GM21390 (cell line): ENCODE measurements around the gene ABO.
"Not testable (repeated sequence)": the region's sequence is repeated elsewhere in the genome, so short reads cannot be mapped to it uniquely, and the experiment has no call there.

Experiments used
- ATAC-seq: cut with Tn5 transposase; IDR thresholded peaks from one replicate; pipeline ENCODE4 v1.9.1; 2021; ENCODE audit not compliant: unreplicated experiment

Gene ABO

DNA sequence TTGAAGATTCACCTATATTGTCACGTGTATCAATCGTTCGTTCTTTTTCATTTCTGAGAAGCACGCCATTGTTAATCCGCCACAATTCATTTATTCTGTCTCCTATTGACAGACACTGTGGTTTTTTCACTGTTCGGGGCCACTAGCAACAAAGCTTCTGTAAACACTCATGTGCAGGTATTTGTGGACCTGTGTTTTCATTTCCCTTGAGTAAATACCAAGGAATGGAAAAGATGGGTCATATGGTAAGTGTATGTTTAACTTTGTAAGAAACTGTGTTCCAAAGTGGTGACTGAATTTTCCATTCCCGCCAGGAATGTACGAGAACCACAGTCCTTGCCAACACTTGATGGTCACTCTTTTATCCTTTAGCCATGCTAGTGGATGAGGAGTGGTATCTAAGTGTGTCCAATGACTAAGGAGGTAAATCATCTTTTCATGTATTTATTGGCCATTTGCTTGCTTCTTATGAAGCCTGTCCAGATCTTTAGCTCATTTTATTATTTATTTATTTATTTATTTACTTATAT, 10.7 kb downstream of the ABO start:
- ATAC-seq, result no peak

DNA sequence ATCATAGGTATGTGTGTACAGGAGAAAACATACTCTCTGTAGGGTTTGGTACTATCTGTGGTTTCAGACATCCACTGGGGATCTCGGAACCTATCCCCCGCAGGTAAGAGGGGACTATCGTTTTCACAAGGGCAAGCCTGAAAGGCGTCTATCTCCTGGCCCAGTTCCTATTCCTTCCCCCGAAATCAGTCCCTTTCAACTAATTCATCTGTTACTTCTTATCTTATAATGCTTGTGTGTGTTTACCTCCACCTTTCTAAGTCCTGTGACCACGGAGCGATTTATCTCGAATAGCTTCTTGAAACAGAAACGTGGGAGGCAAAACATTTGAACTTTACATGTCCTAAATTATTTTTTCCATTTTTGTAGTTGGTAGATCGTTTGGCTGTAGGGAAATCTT, 11.4 kb downstream of the ABO start:
- ATAC-seq, result no peak

DNA sequence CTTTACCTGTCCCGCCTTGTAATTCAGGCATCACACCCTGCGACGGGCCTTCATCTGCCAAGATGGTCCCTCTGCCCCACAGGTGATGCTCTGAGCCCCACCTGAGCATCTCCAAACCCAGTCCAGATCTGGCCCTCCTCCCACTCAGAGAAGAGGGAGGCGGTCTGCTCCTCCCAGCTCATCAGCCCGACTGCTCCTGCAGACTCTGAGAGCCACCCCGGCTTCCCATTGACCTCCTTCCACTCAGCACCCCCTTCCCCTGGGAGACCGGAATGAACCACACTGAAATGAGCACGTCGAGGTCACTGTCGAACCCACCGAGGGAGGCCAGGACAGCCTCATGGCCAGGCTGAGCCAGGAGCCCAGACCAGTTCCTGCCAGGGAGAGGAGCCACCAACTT, 12.8 kb downstream of the ABO start:
- ATAC-seq, result no peak

DNA sequence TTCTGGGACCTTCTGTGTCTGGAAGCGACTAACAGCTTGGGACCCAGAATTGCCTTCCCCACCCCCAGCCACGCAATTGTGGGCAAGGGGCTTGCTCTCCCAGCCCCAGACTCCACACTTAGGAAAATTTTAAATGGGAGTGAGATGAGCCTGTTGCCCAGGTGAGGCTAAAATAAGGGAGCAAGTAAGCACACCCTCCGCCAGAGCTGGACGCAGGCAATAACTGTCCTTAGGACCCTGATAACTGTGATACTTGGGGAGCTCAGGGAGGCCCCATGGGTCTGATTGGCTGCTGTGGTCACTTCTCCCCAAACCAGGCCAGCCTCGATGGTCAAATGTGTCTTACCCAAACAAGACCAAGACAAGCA, 13.3 kb downstream of the ABO start:
- ATAC-seq, result no peak

DNA sequence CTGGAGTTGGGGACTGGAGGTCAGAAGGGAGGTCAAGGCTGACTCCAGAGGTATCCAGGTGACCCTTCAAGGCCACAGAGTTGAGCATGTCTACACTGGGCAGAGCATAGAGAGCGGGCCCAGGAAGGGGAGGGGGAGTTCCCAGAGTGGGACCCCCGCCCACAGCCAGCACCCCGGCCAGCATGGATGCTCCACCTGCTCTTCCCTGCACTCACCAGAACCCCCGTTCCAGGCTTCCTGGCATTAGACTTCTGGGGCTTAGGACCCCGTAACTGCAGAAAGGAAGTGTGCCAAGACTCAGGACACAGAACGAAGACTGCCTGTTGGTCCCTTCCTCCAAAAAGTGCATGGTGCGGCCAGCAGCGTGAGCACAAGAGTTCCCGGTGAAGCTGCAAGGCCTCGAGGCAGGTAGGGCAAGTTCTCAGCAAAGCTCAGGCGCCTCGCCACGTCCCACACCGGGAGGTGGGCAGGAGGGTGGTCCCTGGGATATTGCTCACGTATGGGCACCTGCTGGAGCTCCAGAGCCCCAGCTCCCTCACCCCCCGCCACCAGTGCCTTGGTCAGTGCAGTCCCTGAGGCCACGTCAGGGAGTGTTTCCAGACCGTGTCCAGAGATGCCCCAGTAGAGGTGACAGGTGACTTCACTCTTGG, 13.8 kb downstream of the ABO start:
- ATAC-seq, result no peak

DNA sequence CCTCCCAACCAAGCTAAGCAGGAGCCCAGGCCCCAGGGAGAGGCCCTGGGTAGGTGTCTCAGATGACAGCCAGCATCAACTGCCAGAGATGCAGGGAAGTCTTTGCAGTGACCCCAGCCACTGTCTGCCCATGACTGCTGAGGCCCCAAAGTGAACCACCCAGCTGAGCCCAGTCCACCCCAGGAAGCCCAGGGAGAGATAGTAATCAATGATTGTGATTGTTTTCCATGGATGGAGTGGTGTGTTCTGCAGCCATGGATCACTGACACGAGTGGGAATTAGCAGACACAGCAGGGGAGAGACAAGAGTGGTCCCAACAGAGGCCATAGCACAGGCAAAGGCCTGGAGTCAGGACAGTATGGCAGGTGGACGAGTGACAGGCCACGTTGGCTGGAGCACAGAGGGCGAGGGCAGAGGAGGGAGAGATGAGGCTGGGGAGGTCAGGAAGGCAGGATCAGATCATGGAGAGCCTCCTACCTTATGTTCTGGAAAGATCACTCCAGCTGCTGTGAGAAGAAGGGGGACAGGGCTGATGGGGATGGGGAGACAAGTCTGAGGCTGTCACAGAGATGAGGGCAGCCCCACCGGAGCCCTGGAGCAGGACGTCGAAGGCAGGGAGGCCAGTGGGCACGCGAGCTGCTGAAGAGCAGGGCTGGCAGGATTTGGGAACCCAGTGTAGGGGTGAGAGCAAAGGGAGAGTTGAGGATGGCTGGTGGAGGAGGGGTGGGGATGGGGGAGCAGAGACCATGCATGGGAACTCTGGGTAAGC, 14.5 kb downstream of the ABO start:
- ATAC-seq, result no peak

DNA sequence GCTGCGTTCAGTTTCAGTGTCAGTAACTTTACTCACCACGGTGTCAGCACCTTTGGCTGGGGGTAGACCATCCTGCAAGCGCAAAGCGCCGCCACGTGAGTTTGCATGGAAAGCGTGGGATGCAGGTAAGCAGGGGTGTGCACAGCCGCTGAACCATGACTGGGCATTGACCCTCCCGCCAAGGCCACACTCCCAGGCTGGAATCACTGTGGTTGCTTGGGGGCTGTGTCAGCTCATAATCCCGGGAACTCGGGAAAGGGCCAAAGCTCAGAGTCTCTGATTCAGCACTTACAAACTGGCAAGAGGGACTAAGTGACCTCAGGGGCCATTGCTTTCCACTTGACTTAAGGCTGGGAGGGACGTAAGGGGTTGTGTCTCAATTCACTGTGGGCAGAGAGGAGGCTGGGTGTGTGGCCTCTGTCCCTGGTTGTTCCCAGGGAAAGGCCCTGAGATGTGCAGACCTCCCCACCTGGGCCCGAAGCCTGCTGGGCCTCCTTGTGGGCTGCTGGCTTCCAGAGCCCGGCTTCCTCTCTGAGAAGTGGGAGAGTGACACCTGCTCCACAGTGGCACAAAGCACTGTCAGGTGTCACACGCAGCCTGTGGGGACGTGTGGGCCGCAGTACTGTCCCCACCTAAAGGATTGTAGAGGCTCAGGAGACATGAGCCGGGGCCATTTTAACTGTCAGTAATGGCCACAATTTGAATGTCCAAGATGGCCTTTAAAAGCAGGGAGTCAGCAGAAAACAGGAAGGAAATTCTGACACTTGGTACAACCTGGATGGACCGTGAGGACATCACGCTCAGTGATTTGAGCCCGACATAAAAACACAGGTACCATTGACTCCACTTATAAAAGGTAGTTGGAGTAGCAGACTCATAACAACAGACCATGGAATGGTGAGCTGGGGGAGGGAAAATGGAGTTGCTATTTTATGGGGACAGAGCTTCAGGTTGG, 16.7 kb downstream of the ABO start:
- no peak for ATAC-seq

DNA sequence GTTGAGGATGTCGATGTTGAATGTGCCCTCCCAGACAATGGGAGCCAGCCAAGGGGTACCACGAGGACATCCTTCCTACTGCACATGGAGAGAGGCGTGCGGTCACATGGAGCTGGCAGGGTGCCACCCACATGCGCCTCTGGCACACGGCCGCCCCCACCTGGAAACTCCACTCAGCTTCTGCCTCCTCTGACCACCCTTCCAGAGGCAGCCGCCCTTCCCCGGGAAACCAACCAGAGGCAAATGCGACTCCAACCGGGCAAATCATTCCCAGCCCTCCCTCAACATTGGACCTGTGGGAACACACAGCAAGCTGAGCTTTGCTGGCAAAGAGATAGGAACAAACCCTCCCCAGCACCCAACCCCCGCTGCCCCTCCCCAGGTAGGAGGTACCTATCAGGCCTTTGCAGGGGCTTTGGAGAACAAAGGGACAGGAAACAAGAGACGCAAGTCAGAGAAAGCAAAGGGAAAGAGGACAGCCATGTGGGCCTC, 17.5 kb downstream of the ABO start:
- ATAC-seq, result no peak

DNA sequence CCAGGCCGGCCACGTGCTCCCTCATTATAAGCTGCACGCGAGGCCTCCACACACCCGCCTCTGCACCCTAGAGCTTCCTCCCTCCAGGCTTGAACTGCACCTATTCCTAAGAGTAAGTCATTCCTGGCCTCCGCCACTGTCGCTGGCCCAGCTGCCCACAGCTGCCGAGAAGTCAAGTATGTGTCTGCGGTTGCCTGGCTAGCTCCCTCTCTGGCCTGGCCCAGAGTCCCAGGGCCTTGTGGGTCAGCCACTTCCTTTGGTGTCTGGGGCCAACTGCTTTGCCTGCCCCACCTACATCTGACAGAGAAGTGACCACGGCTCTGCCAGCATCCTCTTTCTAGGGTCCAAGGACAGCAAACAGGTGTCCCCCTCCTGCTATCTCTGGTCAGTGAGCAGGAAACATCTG, 18.3 kb downstream of the ABO start:
- no peak for ATAC-seq

DNA sequence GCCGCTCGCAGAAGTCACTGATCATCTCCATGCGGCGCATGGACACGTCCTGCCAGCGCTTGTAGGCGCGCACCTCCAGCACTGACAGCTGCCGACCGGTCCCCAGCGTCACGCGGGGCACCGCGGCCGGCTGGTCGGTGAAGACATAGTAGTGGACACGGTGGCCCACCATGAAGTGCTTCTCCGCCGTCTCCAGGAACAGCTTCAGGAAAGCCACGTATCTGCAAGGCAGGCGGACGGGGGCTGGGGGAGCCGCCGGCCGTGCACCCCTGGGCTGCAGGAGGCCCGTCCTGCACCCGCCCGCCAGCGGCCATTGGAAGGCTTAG, 18.9 kb downstream of the ABO start:
- no peak for ATAC-seq

DNA sequence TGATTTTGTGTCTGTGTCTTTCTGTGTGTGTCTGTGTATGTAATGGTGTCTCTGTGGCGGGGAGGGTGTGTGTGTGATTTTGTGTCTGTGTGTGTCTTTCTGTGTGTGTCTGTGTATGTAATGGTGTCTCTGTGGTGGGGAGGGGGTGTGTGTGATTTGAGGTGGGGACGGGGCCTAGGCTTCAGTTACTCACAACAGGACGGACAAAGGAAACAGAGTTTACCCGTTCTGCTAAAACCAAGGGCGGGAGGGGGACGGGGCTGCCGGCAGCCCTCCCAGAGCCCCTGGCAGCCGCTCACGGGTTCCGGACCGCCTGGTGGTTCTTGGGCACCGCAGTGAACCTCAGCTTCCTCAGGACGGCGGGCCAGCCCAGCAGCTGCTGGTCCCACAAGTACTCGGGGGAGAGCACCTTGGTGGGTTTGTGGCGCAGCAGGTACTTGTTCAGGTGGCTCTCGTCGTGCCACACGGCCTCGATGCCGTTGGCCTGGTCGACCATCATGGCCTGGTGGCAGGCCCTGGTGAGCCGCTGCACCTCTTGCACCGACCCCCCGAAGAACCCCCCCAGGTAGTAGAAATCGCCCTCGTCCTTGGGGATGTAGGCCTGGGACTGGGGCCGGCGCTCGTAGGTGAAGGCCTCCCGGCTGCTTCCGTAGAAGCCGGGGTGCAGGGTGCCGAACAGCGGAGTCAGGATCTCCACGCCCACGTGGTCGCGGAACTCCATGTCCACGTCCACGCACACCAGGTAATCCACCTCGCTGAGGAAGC, 19.4 kb downstream of the ABO start:
- no peak for ATAC-seq

DNA sequence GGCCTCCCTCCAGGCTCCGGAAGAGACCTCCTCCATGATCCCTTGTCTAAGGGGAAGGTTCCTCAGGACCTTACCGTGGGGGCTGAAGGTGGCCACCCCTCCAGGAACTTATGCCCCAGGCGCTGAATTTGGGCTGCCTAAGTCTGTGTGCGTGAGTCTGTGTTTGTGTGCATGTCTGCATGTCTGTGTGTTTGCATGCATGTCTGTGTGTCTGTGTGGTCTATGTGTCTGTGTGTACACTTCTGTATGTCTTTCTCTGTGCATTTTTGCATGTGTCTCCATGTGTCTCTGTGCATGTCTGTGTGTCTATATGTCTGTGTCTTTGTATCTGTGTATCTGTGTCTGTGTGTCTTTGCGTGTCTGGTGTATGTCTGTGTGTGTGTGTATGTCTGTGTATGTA, 20.5 kb downstream of the ABO start:
- ATAC-seq, result no peak

DNA sequence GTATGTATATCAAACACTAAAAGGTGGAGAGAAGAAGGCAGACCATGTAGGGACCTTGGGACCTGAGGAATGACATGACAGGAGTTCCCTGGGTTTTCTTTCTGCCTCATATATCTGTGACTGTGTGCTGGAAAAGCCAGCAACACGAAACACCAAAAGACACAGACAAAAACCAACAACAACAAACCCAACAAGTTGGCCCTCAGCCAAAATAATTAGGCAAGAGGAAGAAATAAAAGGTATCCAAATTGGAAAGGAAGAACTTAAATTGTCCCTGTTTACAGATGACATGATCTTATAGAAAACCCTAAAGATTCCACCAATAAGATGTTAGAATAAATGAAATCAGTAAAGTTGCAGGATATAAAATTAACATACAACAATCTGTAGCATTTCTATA, 21.7 kb downstream of the ABO start:
- no peak for ATAC-seq

DNA sequence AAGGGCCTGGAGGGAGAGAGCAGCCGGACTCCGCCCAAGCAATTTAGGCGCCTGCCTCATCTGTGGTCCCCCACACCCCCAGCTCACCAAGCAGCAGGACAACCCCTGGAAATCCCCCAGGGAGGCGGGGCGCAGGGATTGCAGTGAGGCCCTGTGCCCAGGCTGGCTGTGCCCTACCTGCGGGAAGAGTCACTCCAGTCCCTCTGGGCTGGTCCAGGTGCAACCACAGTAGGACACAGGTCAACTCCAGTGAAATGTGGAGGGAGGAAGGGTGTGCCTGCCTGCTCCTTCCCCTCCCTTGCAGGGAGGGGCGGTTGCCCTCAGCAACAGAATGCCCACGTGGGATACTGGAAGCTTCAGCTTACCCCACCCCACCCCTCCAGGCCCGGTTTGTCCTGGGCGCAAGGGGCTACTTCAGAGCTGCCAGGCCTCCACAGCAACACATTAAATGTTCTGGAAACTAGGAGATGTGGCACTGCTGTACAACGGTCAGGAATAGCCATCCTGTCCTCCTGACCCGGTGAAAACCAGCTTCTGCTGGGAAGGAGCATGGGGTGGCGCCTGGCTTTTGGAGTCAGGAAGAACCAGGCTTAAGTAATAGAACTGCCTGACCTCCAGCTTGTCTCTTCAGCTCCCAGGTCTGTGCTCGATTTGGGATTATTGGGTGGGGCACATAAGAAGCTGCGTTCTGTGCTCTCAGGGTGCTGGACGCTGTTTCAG, 22.5 kb downstream of the ABO start:
- no peak for ATAC-seq

DNA sequence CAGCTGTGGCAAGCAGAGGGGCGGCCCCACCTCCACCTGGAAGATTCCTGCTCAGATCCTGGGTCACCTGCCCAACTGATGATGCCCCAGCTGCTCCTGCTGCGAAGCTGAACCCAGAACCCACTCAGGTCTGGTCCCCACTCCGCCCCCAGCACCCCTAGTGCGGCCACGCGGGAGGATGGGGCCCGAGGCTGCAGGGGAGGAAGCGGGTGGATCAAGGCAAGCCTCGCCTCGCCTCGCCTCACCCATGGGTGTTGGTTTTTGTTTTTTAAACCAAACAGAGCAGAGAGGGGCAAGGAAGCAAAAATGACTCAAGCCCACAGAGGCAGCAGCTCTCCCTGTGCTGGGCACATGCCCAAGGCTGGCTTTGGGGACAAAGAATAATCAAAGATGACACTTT, 23.2 kb downstream of the ABO start:
- ATAC-seq, result no peak

DNA sequence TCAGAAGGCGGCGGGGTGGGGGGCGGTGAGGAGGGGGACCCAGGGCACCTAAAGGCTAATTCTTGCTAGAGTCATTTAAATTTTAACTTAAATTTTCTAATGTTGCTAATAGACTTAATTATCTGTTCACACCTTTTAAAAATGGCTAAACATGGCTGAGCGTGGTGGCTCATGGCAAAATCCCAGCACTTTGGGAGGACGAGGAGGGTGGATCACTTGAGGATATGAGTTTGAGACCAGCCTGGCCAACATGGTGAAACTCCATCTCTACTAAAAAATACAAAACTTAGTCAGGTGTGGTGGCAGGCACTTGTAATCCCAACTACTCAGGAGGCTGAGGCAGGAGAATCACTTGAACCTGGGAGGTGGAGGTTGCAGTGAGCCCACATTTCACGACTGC, 23.8 kb downstream of the ABO start:
- ATAC-seq, result not testable (repeated sequence)

DNA sequence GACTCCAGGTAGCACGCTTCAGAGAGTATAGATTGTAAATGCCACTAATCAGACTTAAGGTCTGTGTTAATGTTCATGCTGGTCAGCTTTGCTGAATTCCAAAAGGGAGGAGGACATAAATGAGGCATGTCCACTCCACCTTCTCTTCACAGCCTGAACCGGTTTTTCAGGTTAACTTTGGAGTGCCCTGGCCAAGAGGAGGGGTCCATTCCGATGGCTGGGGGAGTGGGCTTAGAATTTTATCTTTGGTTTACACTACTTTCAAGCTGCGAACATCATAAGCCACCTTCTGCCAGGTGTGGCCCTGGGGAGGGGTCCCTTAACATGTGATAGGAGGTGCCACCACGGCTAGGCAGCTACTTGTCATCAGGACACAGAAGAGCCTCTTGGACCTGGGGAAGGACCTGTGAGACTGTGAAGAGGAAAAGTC, 24.2 kb downstream of the ABO start:
- ATAC-seq, result no peak

DNA sequence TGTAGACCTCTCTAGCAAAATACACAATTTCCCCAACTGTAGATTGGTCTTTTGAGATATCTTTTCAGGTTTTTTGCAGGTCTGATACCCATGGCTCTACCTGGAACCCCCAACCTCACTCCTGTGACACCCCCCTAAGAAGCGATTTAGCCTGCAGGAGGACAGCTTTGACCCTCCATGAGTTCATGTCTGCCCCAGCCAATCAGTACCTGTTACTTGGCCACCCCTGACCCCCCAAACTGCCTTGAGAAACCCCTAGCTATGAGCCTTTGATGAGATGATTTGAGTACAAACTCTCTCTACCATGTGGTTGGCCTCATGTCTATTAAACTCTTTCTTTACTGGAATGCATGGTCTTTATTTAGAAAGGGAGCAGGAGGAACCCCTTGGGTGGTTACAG, 25.7 kb downstream of the ABO start:
- no peak for ATAC-seq

DNA sequence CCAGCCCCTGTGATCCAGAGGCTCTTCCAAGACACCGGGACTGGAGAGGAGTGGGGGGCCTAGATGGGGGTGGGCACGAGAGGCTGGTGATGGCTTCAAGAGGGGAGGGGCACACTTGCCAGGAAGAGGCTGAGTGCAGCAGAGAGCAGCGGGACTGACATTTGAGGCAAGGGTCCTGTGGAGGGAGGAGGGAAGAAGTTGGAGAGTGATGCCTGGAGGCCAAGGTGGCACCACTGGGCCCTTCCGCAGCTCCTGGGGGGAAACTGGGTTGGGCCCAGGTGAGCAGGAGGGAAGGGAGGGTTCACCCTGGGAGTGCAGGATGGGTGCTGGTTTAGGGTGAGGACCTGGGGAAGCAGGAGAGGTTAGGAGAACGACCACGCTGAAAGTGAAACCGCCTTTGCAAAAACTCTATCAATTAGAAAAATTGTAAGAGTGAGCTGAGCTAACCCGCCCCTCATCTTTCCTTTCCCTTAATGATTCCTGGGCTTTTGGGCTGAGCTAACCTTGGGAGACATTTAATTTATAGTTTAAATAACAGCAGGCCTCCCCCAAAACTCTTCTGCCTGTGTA, 26.2 kb downstream of the ABO start:
- ATAC-seq, result no peak

DNA sequence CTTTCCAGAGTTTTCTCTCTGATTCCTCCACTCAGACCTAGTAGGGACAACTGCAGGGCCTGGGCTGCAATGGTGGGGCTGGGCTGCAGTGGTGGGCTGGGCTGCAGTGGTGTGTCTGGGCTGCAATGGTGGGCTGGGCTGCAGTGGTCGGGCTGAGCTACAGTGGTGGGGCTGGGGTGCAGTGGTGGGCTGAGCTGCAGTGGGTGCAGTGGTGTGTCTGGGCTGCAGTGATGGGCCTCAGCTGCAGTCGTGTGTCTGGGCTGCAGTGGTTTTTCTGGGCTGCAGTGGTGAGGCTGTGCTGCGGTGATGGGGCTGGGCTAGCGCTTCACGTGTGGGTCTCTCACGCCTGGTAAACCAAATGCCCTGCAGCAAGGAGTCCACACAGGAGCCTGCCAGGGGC, 27.4 kb downstream of the ABO start:
- ATAC-seq, result no peak
